Cardiac muscle cell (in vitro differentiated cells and primary cell): Measurements from ENCODE around the gene HTR1D. TPM values are rescaled to one million over a fixed set of nuclear protein-coding genes. Genes with fewer than 3 reads are reported as not detected.
"Not testable (repeated sequence)": the region's sequence is repeated elsewhere in the genome, so short reads cannot be mapped to it uniquely, and the experiment has no call there.

Source experiments
- DNase-seq, 2 donors: peaks; one replicate each; pipeline versions ENCODE4 v3.0.0 to v3.0.0-alpha.2; 2010 to 2017; ENCODE audit warnings: low read depth in 1 of 2, low spot score in 1 of 2
- H3K27ac ChIP-seq: fragments of 200-600 bp; sonication (generic); 2 replicates; pipeline ENCODE4 v1.5.1; 2016
- H3K27me3 ChIP-seq: fragments of 200-600 bp; sonication (generic); 2 replicates; pipeline ENCODE4 v1.6.0; 2016; ENCODE audit warnings: control low read depth
- H3K36me3 ChIP-seq: fragments of 200-600 bp; sonication (generic); 2 replicates; pipeline ENCODE4 v1.5.1; 2016; ENCODE audit warnings: control low read depth
- H3K4me1 ChIP-seq: fragments of 200-600 bp; sonication (generic); 2 replicates; pipeline ENCODE4 v1.8.1; 2017; ENCODE audit warnings: low read depth, mild to moderate bottlenecking, mixed run types
- H3K4me3 ChIP-seq: fragments of 200-600 bp; sonication (generic); 2 replicates; pipeline ENCODE4 v1.5.1; 2016; ENCODE audit warnings: mild to moderate bottlenecking
- H3K9me3 ChIP-seq: fragments of 200-600 bp; sonication (generic); 2 replicates; pipeline ENCODE4 v1.5.1; 2017; ENCODE audit warnings: low read depth, mild to moderate bottlenecking, control low read depth
- CTCF ChIP-seq: IDR thresholded peaks from 2 replicates; pipeline ENCODE4 v1.5.1; 2012; ENCODE audit warnings: low read depth, mild to moderate bottlenecking, low read length
- polyA plus RNA-seq: library from polyadenylated mRNA; unstranded; fragments of >200 nt; fragmentation: Nextera tagmentation; extraction: Ambion mirVana; gene quantifications from 2 replicates; pipeline ENCODE4 v1.2.1, GENCODE V29; 2016
- total RNA-seq: library from RNA; depleted of rRNA; stranded (reverse); fragments of >200 nt; gene quantifications from 2 replicates; pipeline ENCODE4 v1.2.3, GENCODE V29; 2016

HTR1D gene
- total and polyA plus RNA-seq, 2 experiments from 2014 or later: 0.09 TPM; not detected in 1

- no peak for TF ChIP-seq CTCF
- no peak for DNase-seq
- Histone ChIP-seq H3K36me3 (no peaks in the 10 kb centered on the region), H3K4me3 (no peak overlapping the region), H3K4me1 (no peaks in the 10 kb centered on the region), H3K27ac (no peak overlapping the region), H3K27me3 (peaks cover 4% of the 10 kb centered on the region), H3K9me3 (no peaks in the 10 kb centered on the region)
These were observed 8.8 kb downstream of the HTR1D start for GRCh38 chr1:23208527-23208926.

- H3K27ac ChIP-seq, H3K9me3 ChIP-seq: not testable (repeated sequence)
These were observed 9.6 kb downstream of the HTR1D start for GRCh38 chr1:23207733-23208132.

GRCh38 chr1:23202263-23202749, 15.0 kb downstream of the HTR1D start:
- no peaks in the 10 kb centered on the region for H3K36me3 ChIP-seq
- no peak overlapping the region for H3K4me3 ChIP-seq
- H3K27ac ChIP-seq: no peak overlapping the region
- H3K27me3 ChIP-seq: no peaks in the 10 kb centered on the region
- H3K9me3 ChIP-seq: no peaks in the 10 kb centered on the region
- DNase-seq: peak in 1 of 2 donors; percentile 48
- no peak for TF ChIP-seq CTCF
- no peaks in the 10 kb centered on the region for H3K4me1 ChIP-seq

More at GRCh38 chr1:23207733-23208132, 9.6 kb downstream of the HTR1D start:
- not testable (repeated sequence) for H3K27me3 ChIP-seq, H3K4me1 ChIP-seq, H3K36me3 ChIP-seq, H3K4me3 ChIP-seq, DNase-seq

GRCh38 chr1:23200883-23201282, 16.4 kb downstream of the HTR1D start:
- DNase-seq: no peak
- no peak for TF ChIP-seq CTCF
- no peak overlapping the region for H3K27ac ChIP-seq
- no peak overlapping the region for H3K4me3 ChIP-seq
- no peaks in the 10 kb centered on the region for H3K9me3 ChIP-seq
- H3K4me1 ChIP-seq: no peaks in the 10 kb centered on the region
- H3K27me3 ChIP-seq: no peaks in the 10 kb centered on the region
- H3K36me3 ChIP-seq: no peaks in the 10 kb centered on the region

GRCh38 chr1:23198373-23198772, 18.9 kb downstream of the HTR1D start:
- H3K27ac ChIP-seq: no peak overlapping the region
- DNase-seq: peak in 1 of 2 donors; percentile 89
- H3K4me3 ChIP-seq: no peak overlapping the region
- TF ChIP-seq CTCF: peak; percentile 6
- no peaks in the 10 kb centered on the region for H3K4me1 ChIP-seq
- H3K27me3 ChIP-seq: no peaks in the 10 kb centered on the region
- H3K9me3 ChIP-seq: no peaks in the 10 kb centered on the region
- no peaks in the 10 kb centered on the region for H3K36me3 ChIP-seq

GRCh38 chr1:23196627-23197328, 20.5 kb downstream of the HTR1D start:
- Histone ChIP-seq H3K27me3 (no peaks in the 10 kb centered on the region), H3K9me3 (no peaks in the 10 kb centered on the region), H3K27ac (no peak overlapping the region), H3K36me3 (no peaks in the 10 kb centered on the region), H3K4me1 (no peaks in the 10 kb centered on the region), H3K4me3 (no peak overlapping the region)
- peak in 1 of 2 donors; percentile 96 for DNase-seq
- TF ChIP-seq CTCF: no peak
